GM12878 (cell line): ENCODE data around the gene NAE1. TPM values are rescaled to one million over a fixed set of nuclear protein-coding genes. Genes with fewer than 3 reads are reported as not detected.

Experiments
- ATAC-seq: fragments of 200-7000 bp; cut with Tn5 transposase; 3 replicates; pipeline ENCODE4 v1.9.1; 2020; ENCODE audit warnings: mild to moderate bottlenecking, moderate library complexity
- BruUV-seq: library from RNA; stranded (reverse); fragments of 400-500 nt; replicated peaks from 2 replicates; lab custom pipeline; 2021; lab: Mats Ljungman, UMichigan
- CTCF ChIA-PET: fragments of 300-600 bp; sonication (Branson Sonifier 250); formaldehyde crosslinking; extraction: SDS; loops from one replicate; lab custom pipeline; 2021; ENCODE audit warnings: inconsistent platforms; lab: Yijun Ruan, JAX
- POLR2A ChIA-PET: fragments of 350-600 bp; formaldehyde crosslinking; extraction: SDS; loops from one replicate; lab custom pipeline; 2021; ENCODE audit warnings: inconsistent platforms; lab: Charles Lee
- RAD21 ChIA-PET: fragments of 300-600 bp; sonication (Branson Sonifier 250); formaldehyde crosslinking; loops from one replicate; lab custom pipeline; 2023; ENCODE audit warnings: antibody characterized with exemption; ENCODE audit not compliant: unreplicated experiment; lab: Charles Lee
- SMC1A ChIA-PET: fragments of 300-600 bp; sonication (Branson Sonifier 250); formaldehyde crosslinking; loops from one replicate; lab custom pipeline; 2023; ENCODE audit not compliant: unreplicated experiment, uncharacterized antibody; lab: Charles Lee
- DNase-seq: peaks from one replicate; pipeline ENCODE4 v3.0.0-alpha.2; 2011; ENCODE audit warnings: low read depth, low spot score
- FAIRE-seq: peaks from 3 replicates; lab custom pipeline; 2011; peaks lifted over from hg19 to GRCh38; lab: Jason Lieb, UNC
- H2AFZ ChIP-seq: 2 replicates; pipeline ENCODE4 v1.6.0; 2011; ENCODE audit warnings: low read depth, low read length, control low read depth; ENCODE audit not compliant: control insufficient read depth
- H3K27ac ChIP-seq: 2 replicates; pipeline ENCODE4 v1.5.1; 2011; ENCODE audit warnings: control low read depth; ENCODE audit not compliant: control insufficient read depth, insufficient read depth
- H3K27me3 ChIP-seq, 2 experiments: replicated peaks in 1 of 2; 2 replicates each; pipeline versions ENCODE4 v1.6.0 to v1.6.1; 2011; ENCODE audit warnings: low read length in 1 of 2; ENCODE audit not compliant: control insufficient read depth in 2 of 2, insufficient read depth in 2 of 2
- H3K36me3 ChIP-seq, 2 experiments: 2 replicates each; pipeline ENCODE4 v1.5.1; 2011; ENCODE audit warnings: low read length in 1 of 2; ENCODE audit not compliant: control insufficient read depth in 2 of 2, insufficient read depth in 2 of 2
- H3K4me1 ChIP-seq: 2 replicates; pipeline ENCODE4 v1.6.1; 2011; ENCODE audit warnings: mild to moderate bottlenecking, low read length, moderate library complexity, mixed read lengths; ENCODE audit not compliant: control insufficient read depth, insufficient read depth
- H3K4me2 ChIP-seq: 2 replicates; pipeline ENCODE4 v1.6.0; 2011; ENCODE audit warnings: control low read depth; ENCODE audit not compliant: control insufficient read depth, insufficient read depth
- H3K4me3 ChIP-seq: fragments of 200-600 bp; sonication (generic); 2 replicates; pipeline ENCODE4 v1.5.1; 2016
- H3K79me2 ChIP-seq: 2 replicates; pipeline ENCODE4 v1.6.0; 2011; ENCODE audit warnings: low read length; ENCODE audit not compliant: control insufficient read depth, insufficient read depth
- H3K9ac ChIP-seq: 2 replicates; pipeline ENCODE4 v1.8.0; 2011; ENCODE audit warnings: low read length, control low read depth, mixed read lengths; ENCODE audit not compliant: control insufficient read depth, insufficient read depth
- H3K9me3 ChIP-seq: replicated peaks from 3 replicates; pipeline ENCODE4 v1.5.1; 2011; ENCODE audit warnings: mild to moderate bottlenecking, low read length; ENCODE audit not compliant: control insufficient read depth, insufficient read depth
- H4K20me1 ChIP-seq: 2 replicates; pipeline ENCODE4 v1.6.0; 2011; ENCODE audit not compliant: control insufficient read depth, insufficient read depth
- GATAD2B ChIP-seq: fragments of 450-650 bp; conservative IDR thresholded peaks from 2 replicates; pipeline ENCODE4 v1.6.1; 2017; ENCODE audit warnings: low read depth, mild to moderate bottlenecking, moderate library complexity
- JUNB ChIP-seq: IDR thresholded peaks from 2 replicates; pipeline ENCODE4 v1.6.1; 2016; ENCODE audit warnings: antibody characterized with exemption, mild to moderate bottlenecking
- LARP7 ChIP-seq: fragments of 450-650 bp; IDR thresholded peaks from 2 replicates; pipeline ENCODE4 v1.6.1; 2017; ENCODE audit warnings: mild to moderate bottlenecking
- NFYB ChIP-seq: IDR thresholded peaks from 2 replicates; pipeline ENCODE4 v1.6.1; 2011; ENCODE audit warnings: low read depth, mild to moderate bottlenecking, low read length, improper control_type of control experiment, moderate library complexity; ENCODE audit not compliant: insufficient read depth
- NKRF ChIP-seq: fragments of 450-650 bp; conservative IDR thresholded peaks from 2 replicates; pipeline ENCODE4 v1.6.1; 2017; ENCODE audit warnings: mild to moderate bottlenecking, moderate library complexity
- PAX8 ChIP-seq: fragments of 450-650 bp; IDR thresholded peaks from 2 replicates; pipeline ENCODE4 v1.6.1; 2017; ENCODE audit warnings: mild to moderate bottlenecking, moderate library complexity
- PKNOX1 ChIP-seq: fragments of 450-650 bp; IDR thresholded peaks from 2 replicates; pipeline ENCODE4 v1.6.1; 2016; ENCODE audit warnings: mild to moderate bottlenecking
- POU2F2 ChIP-seq: IDR thresholded peaks from 3 replicates; pipeline ENCODE4 v1.6.1; 2011; ENCODE audit warnings: low read depth, mild to moderate bottlenecking, low read length, borderline replicate concordance
- RELB ChIP-seq: fragments of 450-650 bp; IDR thresholded peaks from 2 replicates; pipeline ENCODE4 v1.6.1; 2017; ENCODE audit warnings: low read depth, mild to moderate bottlenecking, moderate library complexity
- RFX5 ChIP-seq: IDR thresholded peaks from 2 replicates; pipeline ENCODE4 v1.6.1; 2011; ENCODE audit warnings: low read depth, low read length, improper control_type of control experiment
- SIN3A ChIP-seq: IDR thresholded peaks from 2 replicates; pipeline ENCODE4 v1.6.1; 2012; ENCODE audit warnings: low read depth, low read length, improper control_type of control experiment
- SMAD1 ChIP-seq: fragments of 450-650 bp; IDR thresholded peaks from 2 replicates; pipeline ENCODE4 v1.6.1; 2018; ENCODE audit warnings: mild to moderate bottlenecking, low read depth; ENCODE audit not compliant: partially characterized antibody
- SMAD5 ChIP-seq: IDR thresholded peaks from 2 replicates; pipeline ENCODE4 v1.6.1; 2016; ENCODE audit warnings: antibody characterized with exemption, low read depth
- SMARCA5 ChIP-seq: fragments of 450-650 bp; IDR thresholded peaks from 2 replicates; pipeline ENCODE4 v1.6.1; 2017; ENCODE audit warnings: mild to moderate bottlenecking
- SREBF1 ChIP-seq: IDR thresholded peaks from 2 replicates; pipeline ENCODE4 v1.6.1; 2012; ENCODE audit warnings: mild to moderate bottlenecking, low read length
- SUZ12 ChIP-seq: fragments of 200-600 bp; sonication (generic); IDR thresholded peaks from one replicate; pipeline ENCODE4 v1.6.1; 2018; ENCODE audit warnings: antibody characterized with exemption, mild to moderate bottlenecking; ENCODE audit not compliant: unreplicated experiment
- TAF1 ChIP-seq: IDR thresholded peaks from 2 replicates; pipeline ENCODE4 v1.6.1; 2011; ENCODE audit warnings: mild to moderate bottlenecking, low read depth, low read length, borderline replicate concordance
- ZBTB4 ChIP-seq: fragments of 450-650 bp; formaldehyde crosslinking; IDR thresholded peaks from 2 replicates; pipeline ENCODE4 v1.4.0; 2022; ENCODE audit warnings: mild to moderate bottlenecking, moderate library complexity
- WGBS: methylation state at CpG from one replicate; pipeline ENCODE4 v1.1.6; 2016; ENCODE audit warnings: low lambda C conversion rate; ENCODE audit not compliant: insufficient replicate concordance, insufficient coverage; ENCODE audit errors: missing lambda C conversion rate; 5-methylcytosine and 5-hydroxymethylcytosine counted together
- in situ Hi-C: fragments of 300-500 bp; cut with MboI; formaldehyde crosslinking; loops from 9 replicates; pipeline ENCODE4 v1.14.3; 2018; ENCODE audit warnings: mixed read lengths
- intact Hi-C: fragments of 100-400 bp; cut with micrococcal nuclease; formaldehyde crosslinking; loops from one replicate; pipeline ENCODE4 v1.14.2; 2022; ENCODE audit not compliant: unreplicated experiment
- polyA plus RNA-seq, 11 experiments: library from polyadenylated mRNA; depleted of rRNA in 4 of 11; unstranded in 6 of 11; stranded (reverse) in 5 of 11; fragments of >200 nt; fragmentation: Nextera tagmentation in 4 of 11; fragmentation: Illumina TruSeq in 1 of 11; extraction: Ambion mirVana in 4 of 11; extraction: Trizol in 1 of 11; gene quantifications; 1 replicate in 1 of 11; 2 replicates in 10 of 11; pipeline versions ENCODE4 v1.2.1 to v1.2.3, GENCODE V29; 2011 to 2016; ENCODE audit warnings: inconsistent platforms in 2 of 11, missing spikeins in 2 of 11, low read depth in 1 of 11
- total RNA-seq, 4 experiments: library from RNA; depleted of rRNA in 3 of 4; stranded (reverse); fragments of >200 nt in 3 of 4; fragmentation: Illumina TruSeq in 1 of 4; extraction: Trizol in 1 of 4; gene quantifications; 2 replicates each; pipeline versions ENCODE4 v1.2.1 to v1.2.3, GENCODE V29; 2013 to 2021

NAE1 gene
- total and polyA plus RNA-seq, 10 of the 15 experiments (the other 5 are each of a cell fraction or from before 2014, with no cell fraction given), result 58.7 to 106 (median 78.7) TPM

GRCh38 chr16:66810391-66810790 lies 20.4 kb downstream of the NAE1 start:
- Histone ChIP-seq H3K36me3 (peaks cover 2 to 6% of the 10 kb centered on the region in 2 experiments; a peak in 3 of 4 replicates), H3K4me2 (no peak overlapping the region), H3K4me1 (no peaks in the 10 kb centered on the region), H3K27me3 (no peaks in the 10 kb centered on the region), H2AFZ (no peak overlapping the region), H3K4me3 (no peak overlapping the region), H3K27ac (no peak overlapping the region), H4K20me1 (no peaks in the 10 kb centered on the region), H3K79me2 (no peaks in the 10 kb centered on the region), H3K9me3 (no peaks in the 10 kb centered on the region), H3K9ac (no peak overlapping the region)
- POLR2A ChIA-PET, result no interaction called here
- CTCF ChIA-PET, result interaction anchor here (1.1 to 3.2 kb wide), 3 partner anchors 20 to 62 kb away, joined by 4 to 16 read pairs (median 5); partner anchors contain the start of gene NAE1
- FAIRE-seq, result no peak
- in situ Hi-C loops (no loop called here), intact Hi-C loops (no loop called here)
- RAD21 ChIA-PET, result no interaction called here
- SMC1A ChIA-PET, result no interaction called here
- no TSS peak for BruUV-seq
- ATAC-seq, result no peak
- TF ChIP-seq PAX8 (no peak), SREBF1 (no peak), TAF1 (no peak), SMAD5 (no peak), ZBTB4 (CRISPR knock-in tag) (no peak), SMARCA5 (no peak), RFX5 (no peak), SMAD1 (no peak), RELB (no peak), NKRF (no peak), SIN3A (no peak), JUNB (no peak), NFYB (no peak), GATAD2B (no peak), POU2F2 (no peak), LARP7 (no peak), SUZ12 (no peak), PKNOX1 (no peak)
- 99% methylated on average over 4 of the region's 4 CpGs for WGBS
- DNase-seq, result no peak
